Measurements from ENCODE around the gene DHRS4.
"Not testable (repeated sequence)": the region's sequence is repeated elsewhere in the genome, so short reads cannot be mapped to it uniquely, and the experiment has no call there.

The DHRS4 gene

GRCh38 chr14:23981951-23982813, 28.6 kb downstream of the DHRS4 start:
- in situ Hi-C loops (cut with HindIII; ENCODE audit: low sequenced_read_pairs): not testable (repeated sequence)

DNA sequence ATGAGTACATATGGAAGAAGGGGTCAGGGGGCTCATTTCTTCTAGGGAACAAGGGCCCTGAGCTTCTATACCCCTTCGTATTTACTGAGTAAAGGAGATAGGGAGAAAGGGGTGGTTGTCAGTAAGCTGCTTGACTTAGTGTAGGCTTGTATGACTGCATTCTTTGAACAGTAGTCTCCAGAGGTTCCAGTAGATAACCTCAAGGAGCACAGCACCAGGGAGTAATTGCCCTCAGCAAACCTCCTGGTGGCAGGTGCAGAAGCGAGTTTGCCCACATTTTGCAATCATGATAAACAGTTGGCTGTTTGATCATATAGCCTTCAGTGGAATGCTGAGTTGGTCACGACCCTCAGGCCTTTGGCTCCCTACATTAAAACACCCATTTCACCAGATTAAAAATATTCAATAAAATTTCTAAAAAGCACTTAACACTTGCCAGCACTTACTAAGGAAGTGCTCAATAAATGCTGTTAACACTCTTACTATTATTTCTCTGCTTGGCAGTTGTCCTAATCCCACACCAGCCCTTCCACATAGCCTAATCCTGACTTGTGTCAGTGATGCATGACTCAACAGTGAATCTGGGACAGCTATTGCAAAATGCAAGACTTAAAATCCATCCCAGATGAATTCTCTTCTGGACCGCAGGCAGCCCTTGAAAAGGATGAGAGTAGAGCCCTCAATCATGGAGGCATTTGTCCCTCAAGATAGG, 31.5 kb downstream of the DHRS4 start:
- in situ Hi-C loops (cut with HindIII; ENCODE audit: low sequenced_read_pairs): no loop called here

DNA sequence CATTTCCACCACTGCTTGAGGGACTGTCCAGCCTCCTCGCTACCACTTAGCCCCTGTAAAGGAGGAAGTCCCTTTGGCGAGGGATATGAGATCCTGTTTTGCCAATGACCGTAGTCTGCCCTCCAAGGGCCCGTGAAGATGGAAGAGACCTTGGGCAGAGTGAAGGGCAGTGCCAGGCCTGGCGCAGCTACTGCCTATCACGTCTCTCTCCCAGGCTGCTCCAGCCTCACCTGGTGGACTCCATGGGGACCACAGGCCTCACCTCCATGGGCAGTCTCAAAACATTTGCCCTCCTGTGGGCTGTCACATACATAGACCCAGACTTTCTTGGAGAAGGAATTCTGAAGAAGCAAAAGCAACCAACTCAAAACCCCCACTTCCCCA, 34.6 kb downstream of the DHRS4 start:
- in situ Hi-C loops (cut with HindIII; ENCODE audit: low sequenced_read_pairs): not testable (repeated sequence)

DNA sequence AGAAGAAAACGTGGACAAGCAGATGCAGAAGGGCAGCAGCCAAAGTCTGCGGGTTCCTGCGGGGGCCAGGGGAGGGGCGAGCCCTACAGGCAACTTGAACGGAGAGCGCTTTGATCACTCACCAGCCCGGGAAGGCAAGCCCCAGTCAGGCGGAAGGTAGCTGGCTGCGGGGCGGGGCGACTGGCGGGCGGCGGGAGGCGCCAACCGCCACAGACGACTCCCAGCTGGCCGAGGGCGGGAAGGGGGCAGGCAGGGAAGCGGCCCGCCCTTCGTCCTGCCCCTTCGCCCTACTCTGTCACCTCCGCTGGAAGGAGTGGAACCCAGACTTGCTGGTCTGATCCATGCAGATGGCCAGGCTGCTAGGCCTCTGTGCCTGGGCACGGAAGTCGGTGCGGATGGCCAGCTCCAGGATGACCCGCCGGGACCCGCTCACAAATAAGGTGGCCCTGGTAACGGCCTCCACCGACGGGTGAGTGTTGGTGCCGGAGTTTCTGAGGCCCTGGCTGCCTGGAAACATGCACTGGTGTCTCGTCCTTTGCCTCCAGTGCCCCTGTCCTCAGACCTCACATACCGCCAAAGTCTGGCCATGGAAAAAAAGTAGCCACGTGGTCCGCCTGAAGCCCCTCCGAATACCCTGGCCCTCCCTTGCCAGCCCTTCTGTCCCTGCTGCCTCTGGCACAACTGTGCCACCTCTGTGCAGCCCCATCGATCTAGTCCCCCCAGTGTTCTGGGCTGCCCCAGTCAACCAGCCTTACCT, 35.2 kb downstream of the DHRS4 start, which contains the start of gene DHRS4L2:
TSS of gene DHRS4L2 (plus strand) at position 323 of the 757 bp plus-strand sequence. CDS start at position 342, 19 bp downstream.
- in situ Hi-C loops (cut with HindIII; ENCODE audit: low sequenced_read_pairs): not testable (repeated sequence)

DNA sequence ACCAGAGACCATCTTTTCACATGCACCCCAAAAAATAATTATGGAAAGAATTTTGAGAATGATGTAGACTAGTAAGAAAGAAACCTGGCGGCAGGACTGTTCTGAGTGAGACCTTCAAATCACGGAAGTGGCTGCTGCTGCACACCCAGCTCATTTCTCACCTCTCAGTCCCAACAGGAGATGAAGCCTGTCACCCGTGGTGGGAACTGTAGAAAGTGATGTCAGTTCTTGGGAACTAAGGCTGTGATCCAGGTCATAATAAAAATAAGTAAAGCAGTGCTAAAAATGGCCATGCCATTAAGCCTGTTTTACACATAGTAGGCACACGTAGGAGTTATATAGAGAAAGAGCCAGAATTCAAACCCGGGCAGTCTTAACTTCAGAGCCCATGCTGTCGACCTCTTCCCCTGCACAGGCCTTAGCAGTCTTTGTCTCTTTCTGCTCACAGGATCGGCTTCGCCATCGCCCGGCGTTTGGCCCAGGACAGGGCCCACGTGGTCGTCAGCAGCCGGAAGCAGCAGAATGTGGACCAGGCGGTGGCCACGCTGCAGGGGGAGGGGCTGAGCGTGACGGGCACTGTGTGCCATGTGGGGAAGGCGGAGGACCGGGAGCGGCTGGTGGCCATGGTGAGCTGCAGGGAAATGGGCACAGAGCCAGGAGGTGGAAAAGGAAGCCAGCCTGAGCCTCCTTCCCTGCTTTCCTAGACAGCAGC, 36.3 kb downstream of the DHRS4 start:
- in situ Hi-C loops (cut with HindIII; ENCODE audit: low sequenced_read_pairs): not testable (repeated sequence)

GRCh38 chr14:23990961-23991360, 37.4 kb downstream of the DHRS4 start:
- in situ Hi-C loops (cut with HindIII; ENCODE audit: low sequenced_read_pairs): not testable (repeated sequence)

- in situ Hi-C loops (cut with HindIII; ENCODE audit: low sequenced_read_pairs): not testable (repeated sequence)
Observed at GRCh38 chr14:23993042-23993441, 39.5 kb downstream of the DHRS4 start.

- in situ Hi-C loops (cut with HindIII; ENCODE audit: low sequenced_read_pairs): not testable (repeated sequence)
Observed at GRCh38 chr14:23996009-23996408, 42.4 kb downstream of the DHRS4 start.

DNA sequence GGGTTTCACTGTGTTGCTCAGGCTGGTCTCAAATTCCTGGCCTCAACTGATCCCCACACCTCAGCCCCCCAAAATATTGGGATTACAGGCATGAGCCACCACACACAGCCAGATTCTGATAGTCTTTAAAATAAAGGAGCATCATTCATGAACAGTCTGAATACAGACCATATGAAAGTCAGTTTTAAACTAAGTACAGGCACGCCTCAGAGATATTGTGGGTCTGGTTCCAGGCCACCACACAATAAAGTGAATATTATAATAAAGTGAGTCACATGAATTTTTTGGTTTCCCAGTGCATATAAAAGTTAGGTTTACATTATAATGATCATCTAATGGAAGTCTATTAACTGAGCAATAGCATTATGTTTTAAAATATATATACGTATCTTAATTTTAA, 43.3 kb downstream of the DHRS4 start:
- in situ Hi-C loops (cut with HindIII; ENCODE audit: low sequenced_read_pairs): not testable (repeated sequence)

DNA sequence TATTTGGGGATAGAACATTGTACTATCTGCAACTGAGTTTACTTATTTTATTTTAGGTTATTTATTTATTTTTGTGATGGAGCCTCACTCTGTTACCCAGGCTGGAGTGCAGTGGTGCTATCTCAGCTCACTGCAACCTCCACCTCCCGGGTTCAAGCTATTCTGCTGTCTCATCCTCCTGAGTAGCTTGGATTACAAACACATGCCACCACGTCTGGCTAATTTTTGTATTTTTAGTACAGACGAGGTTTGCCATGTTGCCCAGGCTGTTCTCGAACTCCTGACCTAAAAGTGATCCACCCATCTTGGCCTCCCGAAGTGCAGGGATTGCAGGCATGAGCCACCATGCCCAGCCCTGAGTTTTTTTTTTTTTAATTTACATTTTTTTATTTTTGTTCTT, 46.1 kb downstream of the DHRS4 start:
- in situ Hi-C loops (cut with HindIII; ENCODE audit: low sequenced_read_pairs): not testable (repeated sequence)

- in situ Hi-C loops (cut with HindIII; ENCODE audit: low sequenced_read_pairs): not testable (repeated sequence)
Observed at GRCh38 chr14:24001078-24001477, 47.5 kb downstream of the DHRS4 start.

GRCh38 chr14:24001679-24002078, 48.1 kb downstream of the DHRS4 start:
- in situ Hi-C loops (cut with HindIII; ENCODE audit: low sequenced_read_pairs): not testable (repeated sequence)

GRCh38 chr14:24006471-24006816, 52.9 kb downstream of the DHRS4 start:
- in situ Hi-C loops (cut with HindIII; ENCODE audit: low sequenced_read_pairs): not testable (repeated sequence)

DNA sequence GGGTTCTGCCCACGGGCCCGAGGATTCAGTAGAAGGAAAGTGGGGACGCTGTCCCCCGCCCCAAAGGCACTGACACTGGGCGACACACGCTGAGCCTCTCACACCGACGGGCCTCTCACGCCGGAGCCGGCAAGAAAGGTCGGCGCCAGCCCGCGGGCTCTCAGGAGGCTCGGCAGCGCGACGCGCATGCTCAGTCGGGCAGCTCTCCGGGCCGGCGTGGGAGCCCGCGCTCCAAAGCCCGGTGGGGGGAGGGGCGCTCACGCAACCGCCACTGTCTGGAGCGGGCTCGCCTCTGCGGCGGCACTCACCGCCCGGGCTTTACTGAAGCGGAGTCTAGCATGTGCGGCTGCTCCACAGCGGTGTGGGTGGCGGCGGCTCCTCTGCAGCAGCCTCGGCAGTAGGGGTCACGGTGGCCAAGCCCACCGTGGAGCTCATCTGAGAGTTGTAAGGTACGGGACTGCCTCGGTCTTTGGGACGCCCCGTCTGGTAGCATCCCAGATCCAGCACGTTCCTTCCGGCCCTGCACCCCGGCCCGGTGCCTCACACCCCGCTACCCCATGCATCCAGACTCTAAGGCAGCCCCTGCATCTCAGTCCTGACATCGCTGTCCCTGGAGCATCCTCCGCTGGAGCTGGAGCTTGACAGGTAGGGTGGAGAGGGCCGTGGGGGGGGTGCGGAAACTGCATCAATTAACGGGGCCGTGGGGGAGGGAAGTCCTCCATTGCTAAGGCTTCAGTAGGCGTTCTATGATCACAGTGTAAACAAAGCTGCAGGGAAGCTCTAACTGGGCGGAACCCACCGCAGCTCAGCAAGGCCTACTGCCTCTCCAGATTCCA, 53.5 kb downstream of the DHRS4 start:
- in situ Hi-C loops (cut with HindIII; ENCODE audit: low sequenced_read_pairs): not testable (repeated sequence)

DNA sequence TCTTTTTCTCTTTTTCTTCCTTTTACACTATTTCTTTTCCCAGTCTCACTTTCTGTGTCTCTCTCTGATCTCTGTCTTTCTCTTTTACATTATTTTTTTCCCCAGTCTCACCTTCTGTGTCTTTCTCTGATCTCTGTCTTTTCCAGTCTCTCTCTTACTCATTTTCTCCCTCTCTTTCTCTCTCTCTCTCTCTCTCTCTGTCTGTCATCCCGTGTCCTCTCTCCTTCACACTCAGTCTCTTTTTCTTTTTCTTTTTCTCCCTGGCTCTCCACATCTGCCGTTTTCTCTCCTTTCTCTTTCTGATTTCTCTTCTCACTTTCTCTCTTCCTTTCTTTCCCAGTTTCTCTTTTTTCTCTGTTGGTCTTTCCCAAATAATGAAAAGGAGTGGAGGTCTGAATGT, 57.5 kb downstream of the DHRS4 start:
- in situ Hi-C loops (cut with HindIII; ENCODE audit: low sequenced_read_pairs): no loop called here

DNA sequence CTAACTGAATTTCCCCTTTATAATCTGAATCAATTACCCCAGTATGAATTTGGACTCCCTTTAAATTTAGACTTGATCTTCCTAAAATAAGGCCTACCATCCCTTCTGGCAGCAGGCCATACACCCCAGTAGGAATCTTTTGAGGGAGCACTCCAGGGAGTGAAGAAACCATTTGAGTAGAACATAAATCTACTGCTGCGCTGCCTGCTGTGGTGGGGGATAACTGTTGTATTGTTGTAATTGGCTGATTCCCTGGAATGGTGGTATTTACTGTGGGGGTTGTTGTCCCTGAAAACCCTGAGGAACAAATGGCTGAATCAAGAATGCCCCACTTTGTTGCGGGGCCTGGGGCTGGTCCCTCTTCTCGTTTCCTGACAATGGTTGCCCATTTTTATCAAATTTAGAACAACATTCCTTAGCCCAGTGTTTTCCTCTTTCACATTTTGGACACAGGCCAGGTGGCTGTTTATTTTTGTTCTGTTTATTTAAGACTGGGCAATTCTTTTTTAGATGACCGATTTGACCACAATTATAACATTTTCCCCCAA, 59.2 kb downstream of the DHRS4 start:
- in situ Hi-C loops (cut with HindIII; ENCODE audit: low sequenced_read_pairs): not testable (repeated sequence)

GRCh38 chr14:24013654-24014514, 60.3 kb downstream of the DHRS4 start:
- in situ Hi-C loops (cut with HindIII; ENCODE audit: low sequenced_read_pairs): no loop called here

DNA sequence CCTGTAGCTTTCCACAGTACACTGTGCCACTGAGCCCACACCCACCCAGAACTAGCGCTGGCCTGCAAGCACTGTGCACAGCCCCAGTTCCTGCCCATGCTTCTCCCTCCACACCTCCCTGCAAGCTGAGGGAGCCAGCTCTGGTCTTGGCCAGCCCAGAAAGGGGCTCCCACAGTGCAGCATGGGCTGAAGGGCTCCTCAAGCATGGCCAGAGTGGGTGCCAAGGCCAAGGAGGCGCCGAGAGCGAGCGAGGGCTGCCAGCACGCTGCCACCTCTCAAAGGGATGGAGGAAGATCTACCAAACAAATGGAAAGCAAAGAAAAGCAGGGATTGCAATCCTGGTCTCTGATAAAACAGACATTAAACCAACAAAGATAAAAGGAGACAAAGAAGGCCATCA, 62.2 kb downstream of the DHRS4 start:
- in situ Hi-C loops (cut with HindIII; ENCODE audit: low sequenced_read_pairs): not testable (repeated sequence)
